ENCODE results near the gene TBC1D21.

- TF ChIP-seq CTCF (IDR thresholded peaks at IDR 0.05) (no peak), POLR2A (IDR thresholded peaks at IDR 0.05) (no peak), POLR2AphosphoS5 (IDR thresholded peaks at IDR 0.05) (no peak)
These were observed 46.3 kb downstream of the TBC1D21 start for GRCh38 chr15:73919706-73920105.
